IPS-18a (cell line): ENCODE results near the gene PLOD3.

Experiments used
- H3K27ac ChIP-seq: one replicate; pipeline ENCODE4 v1.5.1; 2013; ENCODE audit warnings: low read length
- H3K27me3 ChIP-seq: one replicate; pipeline ENCODE4 v1.6.1; 2013; ENCODE audit warnings: mild to moderate bottlenecking, low read length; ENCODE audit not compliant: control insufficient read depth, insufficient read depth
- H3K36me3 ChIP-seq: one replicate; pipeline ENCODE4 v1.6.1; 2013; ENCODE audit warnings: low read depth, low read length; ENCODE audit not compliant: control insufficient read depth
- H3K4me1 ChIP-seq: one replicate; pipeline ENCODE4 v1.6.1; 2013; ENCODE audit warnings: low read depth, low read length; ENCODE audit not compliant: control insufficient read depth
- H3K4me3 ChIP-seq: one replicate; pipeline ENCODE4 v1.5.1; 2013; ENCODE audit warnings: low read length
- H3K9ac ChIP-seq: one replicate; pipeline ENCODE4 v1.6.1; 2013; ENCODE audit warnings: mild to moderate bottlenecking, low read length, moderate library complexity
- H3K9me3 ChIP-seq: one replicate; pipeline ENCODE4 v1.6.1; 2013; ENCODE audit warnings: low read depth, low read length; ENCODE audit not compliant: control insufficient read depth

Gene PLOD3

DNA sequence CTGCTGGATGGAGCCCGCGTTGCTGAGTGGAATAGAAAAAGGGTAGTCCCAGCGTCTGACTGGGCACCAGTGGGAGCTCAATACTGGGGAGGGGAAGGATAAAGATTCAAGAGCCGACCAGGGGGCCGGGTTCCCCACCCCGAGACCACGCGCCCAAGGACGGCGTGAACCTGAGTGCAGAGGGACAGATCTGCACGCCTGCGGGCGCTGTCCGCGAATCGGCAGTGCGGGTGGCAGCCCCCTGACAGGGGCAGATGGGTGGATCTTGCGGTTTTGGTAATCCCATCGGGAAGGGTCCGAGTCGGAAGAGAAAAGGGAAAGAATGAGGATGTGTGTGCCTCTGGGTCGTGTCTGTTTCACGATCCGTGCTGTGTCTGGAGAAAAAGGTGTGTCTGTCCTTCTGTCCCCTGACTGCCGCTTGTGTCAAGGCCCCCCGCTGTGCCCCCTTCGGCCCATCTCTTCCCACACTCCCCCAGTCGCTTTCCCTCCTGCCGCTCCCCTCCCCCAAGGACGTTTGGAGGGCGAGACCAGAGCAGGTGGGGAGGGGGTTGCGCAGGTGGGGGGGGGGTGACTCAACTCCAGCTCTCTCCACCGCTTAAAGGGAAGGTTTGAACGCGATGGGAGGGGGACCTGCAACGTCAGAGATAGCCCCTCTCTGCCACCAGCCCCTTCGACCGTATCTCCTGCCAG is 51.3 kb downstream of the PLOD3 start:
- Histone ChIP-seq H3K27ac (no peak overlapping the region), H3K27me3 (peaks cover 85% of the 10 kb centered on the region), H3K9ac (no peak overlapping the region), H3K4me3 (peak overlapping the region; percentile 68), H3K36me3 (no peaks in the 10 kb centered on the region), H3K4me1 (peaks cover 59% of the 10 kb centered on the region), H3K9me3 (no peaks in the 10 kb centered on the region)

GRCh38 chr7:101165075-101165957 is 52.1 kb downstream of the PLOD3 start, which contains the start of gene VGF:
TSS of gene VGF (minus strand) at chr7:101165569. CDS start at chr7:101164843, 726 bp downstream.
- Histone ChIP-seq H3K4me1 (peaks cover 53% of the 10 kb centered on the region), H3K9me3 (no peaks in the 10 kb centered on the region), H3K27ac (no peak within 1 kb of the TSS), H3K27me3 (peaks cover 78% of the 10 kb centered on the region), H3K4me3 (peak within 1 kb of the TSS; percentile 68), H3K9ac (no peak within 1 kb of the TSS), H3K36me3 (no peaks in the 10 kb centered on the region)

- H3K9ac ChIP-seq, result peak overlapping the region; percentile 39
- H3K4me1 ChIP-seq, result peaks cover 45% of the 10 kb centered on the region
- no peaks in the 10 kb centered on the region for H3K9me3 ChIP-seq
- no peaks in the 10 kb centered on the region for H3K36me3 ChIP-seq
- H3K27ac ChIP-seq, result no peak overlapping the region
- H3K4me3 ChIP-seq, result peak overlapping the region; percentile 60
- H3K27me3 ChIP-seq, result peaks cover 67% of the 10 kb centered on the region
These were observed 53.1 kb downstream of the PLOD3 start for GRCh38 chr7:101164071-101164840.

DNA sequence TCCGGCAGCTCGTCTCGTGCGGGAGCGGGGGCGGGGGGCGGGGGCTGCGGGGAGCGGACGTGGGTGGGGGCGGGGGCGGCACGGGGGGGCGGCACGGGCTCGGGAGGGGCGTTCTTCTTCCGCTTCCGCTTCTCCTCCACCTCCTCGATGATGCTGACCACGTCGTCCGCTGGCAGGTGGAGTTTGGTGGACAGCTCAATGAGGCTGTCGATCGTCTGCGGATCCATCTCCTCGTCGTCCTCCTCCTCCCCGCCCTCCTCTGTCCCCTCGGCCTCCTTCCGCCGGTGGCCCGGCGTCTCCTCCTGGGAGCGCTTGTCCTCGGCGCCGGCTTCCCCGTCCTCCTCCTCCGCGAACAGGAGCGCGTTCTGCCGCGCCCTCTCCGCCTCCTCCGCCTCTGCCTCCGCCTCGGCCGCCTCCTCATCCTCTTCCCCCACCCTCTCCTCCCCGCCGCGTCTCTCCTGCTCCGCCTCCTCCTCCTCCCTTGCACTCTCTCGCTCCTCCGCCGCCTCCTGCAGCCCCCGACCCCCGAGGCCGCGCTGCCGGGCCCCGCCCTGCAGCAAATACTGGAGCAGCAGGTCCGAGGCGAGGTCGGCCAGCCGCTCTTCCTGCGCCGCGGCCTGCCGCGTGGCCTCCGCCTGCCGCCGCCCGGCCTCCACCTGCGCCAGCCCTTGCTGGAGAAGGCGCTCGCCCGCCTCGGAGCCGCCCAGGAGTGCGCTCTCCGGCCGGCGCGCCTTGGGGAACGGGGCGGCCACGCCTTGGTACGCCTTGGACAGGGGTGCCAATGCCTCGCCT is 53.9 kb downstream of the PLOD3 start:
- Histone ChIP-seq H3K9ac (peak overlapping the region; percentile 39), H3K27me3 (peaks cover 59% of the 10 kb centered on the region), H3K27ac (no peak overlapping the region), H3K36me3 (no peaks in the 10 kb centered on the region), H3K4me3 (peak overlapping the region; percentile 60), H3K4me1 (peaks cover 40% of the 10 kb centered on the region), H3K9me3 (no peaks in the 10 kb centered on the region)

DNA sequence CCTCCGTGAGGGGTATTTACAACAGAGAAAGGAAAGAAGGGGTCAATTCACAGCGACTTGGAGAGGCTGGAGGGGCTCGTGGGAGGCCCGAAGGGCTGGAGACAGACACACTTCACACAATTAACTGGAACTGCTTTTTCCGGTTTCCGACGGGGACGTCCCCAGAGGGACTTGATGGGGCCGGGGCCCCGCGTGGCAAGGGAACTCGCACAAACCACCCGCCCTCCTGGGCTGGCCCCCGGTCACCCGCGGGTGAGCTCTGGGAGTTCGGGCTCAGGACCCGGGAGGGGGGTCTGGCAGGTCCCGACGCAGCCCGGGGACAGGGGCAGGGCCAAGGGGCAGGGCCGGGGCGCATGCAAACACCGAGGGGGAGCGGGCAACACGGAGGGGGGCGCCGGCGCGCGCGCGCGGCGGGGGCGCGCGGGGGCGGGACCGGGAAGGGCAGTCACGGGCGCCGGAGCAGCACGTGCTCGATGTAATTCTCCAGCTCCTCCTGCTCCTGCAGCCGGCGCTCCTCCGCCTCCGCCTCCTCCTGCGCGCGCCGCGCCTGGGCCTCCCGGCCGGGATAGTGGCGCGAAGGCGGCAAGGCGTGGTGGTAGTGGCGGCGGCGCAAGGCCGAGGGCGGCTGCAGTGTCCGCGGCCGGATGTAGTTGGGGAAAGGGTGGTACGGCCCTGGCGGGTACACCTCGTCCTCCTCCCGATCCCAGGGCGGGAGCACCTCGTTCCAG is 54.7 kb downstream of the PLOD3 start:
- H3K9ac ChIP-seq, result peak overlapping the region; percentile 46
- H3K4me1 ChIP-seq, result peaks cover 33% of the 10 kb centered on the region
- no peaks in the 10 kb centered on the region for H3K9me3 ChIP-seq
- no peak overlapping the region for H3K27ac ChIP-seq
- peak overlapping the region; percentile 58 for H3K4me3 ChIP-seq
- H3K36me3 ChIP-seq, result no peaks in the 10 kb centered on the region
- peaks cover 52% of the 10 kb centered on the region for H3K27me3 ChIP-seq

GRCh38 chr7:101161692-101162471 is 55.5 kb downstream of the PLOD3 start:
- H3K9ac ChIP-seq, result peak overlapping the region; percentile 46
- peaks cover 43% of the 10 kb centered on the region for H3K27me3 ChIP-seq
- H3K27ac ChIP-seq, result no peak overlapping the region
- no peaks in the 10 kb centered on the region for H3K9me3 ChIP-seq
- peaks cover 28% of the 10 kb centered on the region for H3K4me1 ChIP-seq
- peak overlapping the region; percentile 58 for H3K4me3 ChIP-seq
- H3K36me3 ChIP-seq, result no peaks in the 10 kb centered on the region

DNA sequence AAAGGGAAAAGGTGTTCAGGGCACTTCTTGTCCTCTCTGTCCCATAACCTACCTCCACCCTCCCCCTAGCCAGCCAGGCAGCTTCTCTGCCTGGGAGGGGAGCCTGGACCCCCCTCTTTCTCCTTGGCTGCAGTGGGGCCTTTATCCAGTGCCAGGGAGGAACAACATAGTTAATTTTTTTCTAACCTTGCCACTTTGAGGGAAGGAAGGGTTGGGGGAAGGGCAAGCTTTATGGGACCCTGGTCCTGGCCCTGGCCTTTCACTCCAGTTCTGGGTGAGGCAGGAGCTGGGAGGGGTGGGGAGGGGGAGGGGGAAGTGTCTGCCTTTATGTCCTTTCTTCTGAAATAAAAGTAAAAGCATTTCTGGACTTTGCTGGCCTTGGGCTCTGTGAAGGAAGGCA is 56.5 kb downstream of the PLOD3 start:
- Histone ChIP-seq H3K9me3 (no peaks in the 10 kb centered on the region), H3K9ac (no peak overlapping the region), H3K36me3 (no peaks in the 10 kb centered on the region), H3K4me3 (no peak overlapping the region), H3K27ac (no peak overlapping the region), H3K27me3 (peaks cover 37% of the 10 kb centered on the region), H3K4me1 (peaks cover 30% of the 10 kb centered on the region)

DNA sequence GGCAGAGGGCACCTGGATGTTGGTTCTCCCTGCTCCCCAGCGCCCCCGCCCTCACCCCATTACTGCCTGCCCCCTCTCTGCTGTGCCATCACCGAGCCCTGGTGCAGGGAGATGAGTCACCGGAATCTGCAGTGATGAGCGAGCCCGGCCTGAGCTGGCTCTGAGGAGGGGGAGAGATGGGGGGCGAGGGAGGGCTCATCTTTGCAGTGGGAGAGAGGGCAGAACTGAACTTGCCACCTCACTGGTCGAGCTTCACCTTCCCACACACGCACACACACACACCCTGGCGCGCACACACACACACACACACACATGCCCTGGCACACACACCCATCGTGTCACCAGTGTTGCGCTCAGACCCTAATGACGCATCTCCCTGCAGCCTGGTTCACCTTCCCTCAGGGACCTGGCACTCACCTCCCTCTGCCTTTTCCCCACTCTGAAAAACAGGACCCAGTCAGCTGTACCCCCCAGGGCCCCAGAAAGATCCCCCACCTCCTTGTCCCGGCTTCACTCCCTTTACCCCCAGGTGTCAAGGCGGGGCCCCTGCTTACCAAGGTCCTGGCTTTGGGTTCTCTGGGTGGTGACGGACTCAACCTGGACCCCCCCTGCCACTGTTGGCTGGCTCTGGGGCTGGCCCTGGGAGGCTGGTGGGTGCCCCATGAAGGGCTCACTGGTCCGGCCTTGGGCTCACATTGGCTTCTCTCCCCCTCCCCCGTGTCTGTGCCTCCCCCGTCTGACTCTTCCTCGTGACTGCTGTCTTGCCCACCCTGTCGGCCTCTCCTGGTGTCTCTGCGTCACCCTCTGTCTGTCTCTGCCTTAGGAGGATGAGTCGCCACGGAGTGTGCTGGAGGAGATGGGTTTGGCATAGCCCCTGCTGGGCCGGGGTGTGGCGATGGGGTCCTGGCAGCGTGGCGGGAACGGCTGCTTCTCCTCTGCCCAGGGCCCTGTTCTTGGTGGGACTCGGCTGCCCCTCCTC is 57.4 kb downstream of the PLOD3 start:
- Histone ChIP-seq H3K27me3 (peaks cover 29% of the 10 kb centered on the region), H3K4me1 (peaks cover 32% of the 10 kb centered on the region)

DNA sequence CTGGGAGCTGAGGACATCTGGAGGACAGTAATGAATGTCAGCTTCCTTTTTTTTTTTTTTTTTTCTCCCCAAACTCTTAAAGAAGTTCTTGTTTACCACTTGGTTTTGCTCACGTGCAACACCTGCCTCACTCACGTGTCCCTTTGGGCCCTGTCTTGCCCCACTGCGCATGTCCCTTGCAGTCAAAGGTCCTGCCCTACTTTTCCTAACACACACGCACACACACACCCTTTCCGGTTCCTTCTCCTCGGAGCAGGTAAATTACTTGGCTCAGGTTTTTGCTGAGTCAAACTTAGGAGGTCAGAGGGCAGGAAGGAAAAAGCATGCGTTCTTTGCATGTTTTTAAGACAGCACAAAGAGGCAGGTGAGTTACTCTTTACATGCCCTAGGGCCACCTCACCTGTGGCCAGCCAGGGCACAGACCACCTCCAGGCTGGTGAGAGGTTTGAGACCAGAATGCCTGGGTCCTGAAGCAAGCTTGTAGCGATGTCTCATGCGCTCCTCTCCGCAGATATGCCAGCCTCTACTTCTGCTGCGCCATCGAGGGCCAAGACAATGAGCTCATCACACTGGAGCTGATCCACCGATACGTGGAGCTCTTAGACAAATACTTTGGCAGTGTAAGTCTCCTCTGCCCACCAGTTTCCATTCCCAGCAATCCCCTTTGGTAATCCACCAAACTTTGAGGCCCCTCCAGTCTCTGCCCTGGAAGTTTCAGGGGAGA is 60.4 kb downstream of the PLOD3 start:
- Histone ChIP-seq H3K9me3 (no peaks in the 10 kb centered on the region), H3K36me3 (no peaks in the 10 kb centered on the region), H3K4me3 (no peak overlapping the region), H3K4me1 (peaks cover 22% of the 10 kb centered on the region), H3K27ac (no peak overlapping the region), H3K27me3 (peaks cover 18% of the 10 kb centered on the region), H3K9ac (no peak overlapping the region)

More for the DNA sequence above, 57.4 kb downstream of the PLOD3 start:
- Histone ChIP-seq H3K9ac (no peak overlapping the region), H3K4me3 (no peak overlapping the region), H3K27ac (no peak overlapping the region), H3K36me3 (no peaks in the 10 kb centered on the region), H3K9me3 (no peaks in the 10 kb centered on the region)
